Non-pigmented ciliary epithelial cell (primary cell): Measurements from ENCODE around the gene ATMIN.
A peak's percentile ranks its signal among the peaks of the same experiment; 100 is the strongest.

Source experiments
- DNase-seq: peaks from one replicate; pipeline ENCODE4 v3.0.0-alpha.2; 2010; ENCODE audit warnings: low read depth

Gene ATMIN, protein sequence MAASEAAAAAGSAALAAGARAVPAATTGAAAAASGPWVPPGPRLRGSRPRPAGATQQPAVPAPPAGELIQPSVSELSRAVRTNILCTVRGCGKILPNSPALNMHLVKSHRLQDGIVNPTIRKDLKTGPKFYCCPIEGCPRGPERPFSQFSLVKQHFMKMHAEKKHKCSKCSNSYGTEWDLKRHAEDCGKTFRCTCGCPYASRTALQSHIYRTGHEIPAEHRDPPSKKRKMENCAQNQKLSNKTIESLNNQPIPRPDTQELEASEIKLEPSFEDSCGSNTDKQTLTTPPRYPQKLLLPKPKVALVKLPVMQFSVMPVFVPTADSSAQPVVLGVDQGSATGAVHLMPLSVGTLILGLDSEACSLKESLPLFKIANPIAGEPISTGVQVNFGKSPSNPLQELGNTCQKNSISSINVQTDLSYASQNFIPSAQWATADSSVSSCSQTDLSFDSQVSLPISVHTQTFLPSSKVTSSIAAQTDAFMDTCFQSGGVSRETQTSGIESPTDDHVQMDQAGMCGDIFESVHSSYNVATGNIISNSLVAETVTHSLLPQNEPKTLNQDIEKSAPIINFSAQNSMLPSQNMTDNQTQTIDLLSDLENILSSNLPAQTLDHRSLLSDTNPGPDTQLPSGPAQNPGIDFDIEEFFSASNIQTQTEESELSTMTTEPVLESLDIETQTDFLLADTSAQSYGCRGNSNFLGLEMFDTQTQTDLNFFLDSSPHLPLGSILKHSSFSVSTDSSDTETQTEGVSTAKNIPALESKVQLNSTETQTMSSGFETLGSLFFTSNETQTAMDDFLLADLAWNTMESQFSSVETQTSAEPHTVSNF

GRCh38 chr16:81035398-81035974 is at the start of gene ATMIN:
ATMIN (plus strand) TSS chr16:81035842; CDS start chr16:81035871, 29 bp downstream.
- peak; percentile 19 for DNase-seq

GRCh38 chr16:80986557-80986956 is 49.1 kb upstream of the ATMIN start:
- DNase-seq = no peak

DNA sequence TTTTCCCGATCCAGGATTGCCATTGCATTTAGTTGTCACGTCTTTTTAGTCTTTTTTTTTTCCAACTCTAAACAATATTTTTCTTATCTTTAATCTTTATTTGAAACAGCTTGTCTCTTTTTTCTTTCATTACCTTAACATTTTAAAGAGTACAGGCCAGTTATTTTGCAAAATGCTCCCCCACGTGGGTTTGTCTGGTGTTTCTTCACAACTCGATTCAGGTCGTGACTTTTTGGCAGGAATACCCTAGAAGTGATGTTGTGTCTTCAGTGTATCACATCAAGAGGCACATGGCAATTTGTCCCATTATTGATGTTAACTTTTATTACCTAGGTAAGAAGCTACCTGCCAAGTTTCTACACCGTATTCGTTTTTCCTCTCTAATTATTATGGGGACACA is 46.9 kb upstream of the ATMIN start:
- DNase-seq = no peak

DNA sequence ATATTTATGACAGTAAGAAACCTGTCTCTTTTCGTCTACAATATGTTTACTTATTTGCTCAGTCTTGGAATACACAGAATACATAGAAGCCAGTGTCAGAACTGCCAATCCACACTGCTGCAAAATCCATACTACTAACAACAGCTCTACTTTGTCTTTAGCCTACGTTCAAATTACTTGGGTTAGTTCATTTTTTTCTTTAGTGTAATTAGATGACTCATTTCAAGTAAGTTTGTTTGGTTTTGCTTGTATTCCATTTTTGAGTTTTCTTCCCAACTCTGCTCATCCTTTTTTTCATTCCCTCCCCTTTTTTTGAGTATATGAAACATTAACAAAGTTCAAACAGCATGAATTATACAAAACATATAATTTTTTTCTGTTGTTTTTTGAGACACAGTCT is 45.8 kb upstream of the ATMIN start:
- DNase-seq = no peak

DNA sequence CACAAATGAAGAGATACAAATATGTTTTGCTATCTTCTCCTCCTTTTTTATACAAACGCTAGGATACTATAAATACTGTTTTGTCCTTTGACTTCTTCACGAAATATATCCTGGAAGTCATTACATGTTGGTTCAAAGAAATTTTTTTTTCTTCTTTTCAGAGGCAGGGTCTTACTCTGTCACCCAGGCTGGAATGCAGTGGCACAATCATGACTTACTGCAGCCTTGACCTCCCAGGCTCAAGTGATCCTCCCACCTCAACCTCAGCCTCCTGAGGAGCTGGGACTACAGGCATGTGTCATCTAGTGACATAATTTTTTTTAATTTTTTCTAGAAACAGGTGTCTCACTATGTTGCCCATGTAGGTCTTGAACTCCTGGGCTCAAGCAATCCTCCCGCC is 45.1 kb upstream of the ATMIN start:
- no peak for DNase-seq

- DNase-seq = no peak
Measured at GRCh38 chr16:80990978-80991377, 44.7 kb upstream of the ATMIN start.

GRCh38 chr16:80991792-80992430 is 43.7 kb upstream of the ATMIN start:
- DNase-seq = no peak

DNA sequence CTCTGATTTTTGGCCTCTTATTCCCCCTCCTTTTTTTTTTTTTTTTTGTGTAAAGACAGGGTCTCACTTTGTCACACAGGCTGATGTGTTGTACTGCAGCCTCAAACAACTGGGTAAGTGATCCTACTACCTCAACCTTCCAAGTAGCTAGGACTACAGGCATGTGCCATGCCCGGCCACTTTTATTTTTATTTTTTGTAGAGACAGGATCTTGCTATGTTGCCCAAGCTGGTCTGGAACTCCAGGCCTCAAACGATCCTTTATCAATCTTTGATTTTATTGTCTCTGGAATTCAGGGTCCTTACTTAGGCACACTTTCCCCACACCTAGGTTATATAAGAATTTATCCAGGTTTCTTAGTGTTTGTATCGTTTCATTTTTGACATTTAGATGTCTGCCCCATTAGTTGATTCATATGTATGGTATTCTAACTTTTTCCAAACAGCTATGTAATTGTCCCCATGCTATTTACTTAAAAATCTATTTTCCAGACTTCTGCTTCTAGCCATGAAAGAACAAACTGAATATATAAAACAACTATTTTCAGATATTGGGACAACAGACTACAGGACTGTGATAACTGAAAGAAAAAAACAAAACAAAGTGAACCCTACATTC is 42.9 kb upstream of the ATMIN start:
- no peak for DNase-seq

DNA sequence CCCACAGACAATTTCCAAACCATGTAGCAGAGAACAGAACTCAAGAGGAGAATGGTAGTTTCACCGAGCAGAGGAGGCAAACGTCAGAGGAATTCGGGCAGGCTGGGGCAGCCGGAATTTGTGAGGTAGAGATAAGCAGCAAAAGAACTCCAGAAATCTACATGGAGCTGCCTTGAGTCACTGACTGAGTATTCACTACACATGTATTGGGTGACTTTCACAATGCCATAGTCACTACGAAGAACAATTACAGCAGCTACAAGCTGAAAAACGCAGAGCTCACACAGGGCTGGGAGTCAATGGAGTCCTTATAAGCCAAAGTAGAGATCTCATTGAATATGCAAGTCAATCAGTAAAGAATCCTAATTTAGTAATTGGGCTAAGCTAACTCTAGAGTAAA is 42.3 kb upstream of the ATMIN start:
- DNase-seq = peak; percentile 88

DNA sequence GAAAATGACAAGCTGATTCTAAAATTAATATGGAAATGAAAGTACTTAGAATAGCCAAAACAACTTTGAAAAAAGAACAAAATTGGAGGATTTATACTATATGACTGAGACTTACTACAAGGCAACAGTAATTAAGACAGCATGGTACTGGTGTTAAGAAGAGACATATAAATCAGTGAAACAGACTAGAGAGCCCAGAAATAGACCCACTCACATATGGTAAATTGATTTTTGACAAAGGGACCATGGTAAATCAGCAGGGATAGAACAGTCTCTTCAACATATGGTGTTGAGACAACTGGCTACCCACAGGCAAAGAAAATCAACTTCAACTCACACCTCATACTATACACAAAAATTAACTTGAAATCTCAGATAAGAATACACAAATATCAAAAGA is 41.8 kb upstream of the ATMIN start:
- no peak for DNase-seq

GRCh38 chr16:80994451-80994850 is 41.2 kb upstream of the ATMIN start:
- DNase-seq = no peak

GRCh38 chr16:80996688-80997138 is 38.9 kb upstream of the ATMIN start:
- no peak for DNase-seq

DNA sequence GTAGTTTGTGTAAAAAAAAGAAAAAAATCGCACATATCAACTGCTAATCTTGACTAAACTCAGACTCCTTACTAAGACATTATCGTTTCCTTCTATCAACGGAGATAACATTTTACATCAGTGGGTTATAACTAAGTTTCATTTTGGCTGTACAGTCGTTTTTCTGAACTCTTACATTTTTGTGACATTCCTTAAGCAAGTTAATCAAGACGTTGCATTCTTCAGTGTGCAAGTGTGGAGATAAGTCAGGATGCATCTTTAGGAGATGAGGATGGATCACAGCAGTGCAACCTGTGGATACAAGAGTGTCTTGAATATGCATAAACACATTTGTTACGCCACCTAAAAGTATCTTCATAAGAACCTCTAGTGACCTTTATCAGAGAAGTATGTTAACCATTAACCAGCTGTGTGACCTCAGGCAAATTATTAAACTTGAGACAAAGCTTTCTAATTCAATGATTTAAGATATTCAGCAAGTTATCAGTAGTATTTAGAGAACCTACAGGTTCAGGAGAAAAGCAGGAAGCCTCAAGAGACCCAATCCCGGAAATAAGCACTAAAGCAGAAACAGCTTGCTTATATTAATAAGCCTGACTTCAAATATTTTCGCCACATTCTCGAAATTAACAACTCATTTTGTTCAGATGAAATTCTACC is 38.4 kb upstream of the ATMIN start:
- DNase-seq = no peak

- no peak for DNase-seq
Measured at GRCh38 chr16:80997964-80998620, 37.5 kb upstream of the ATMIN start.

GRCh38 chr16:81000873-81001272 is 34.8 kb upstream of the ATMIN start:
- no peak for DNase-seq

- no peak for DNase-seq
Measured at GRCh38 chr16:81001330-81001729, 34.3 kb upstream of the ATMIN start.

DNA sequence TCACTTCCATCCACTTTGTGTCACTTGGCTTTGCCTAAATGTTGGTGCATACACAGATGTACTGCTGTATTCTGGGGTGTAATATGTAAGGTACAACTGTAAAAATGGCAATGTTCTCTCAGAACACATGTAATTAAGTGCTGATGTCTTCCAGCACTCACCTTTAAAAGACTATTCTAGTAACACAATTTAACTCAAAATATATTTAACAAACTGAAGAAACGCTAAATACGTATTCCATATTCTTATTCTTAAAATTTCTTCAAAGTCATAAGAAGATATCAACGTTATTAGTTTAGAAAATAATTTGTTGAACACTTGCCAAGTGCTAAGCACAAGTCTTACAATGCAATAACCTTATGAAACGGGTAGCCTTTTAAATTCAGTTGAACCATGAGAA is 32.6 kb upstream of the ATMIN start:
- no peak for DNase-seq

GRCh38 chr16:81003610-81004460 is 31.8 kb upstream of the ATMIN start:
- DNase-seq = no peak

DNA sequence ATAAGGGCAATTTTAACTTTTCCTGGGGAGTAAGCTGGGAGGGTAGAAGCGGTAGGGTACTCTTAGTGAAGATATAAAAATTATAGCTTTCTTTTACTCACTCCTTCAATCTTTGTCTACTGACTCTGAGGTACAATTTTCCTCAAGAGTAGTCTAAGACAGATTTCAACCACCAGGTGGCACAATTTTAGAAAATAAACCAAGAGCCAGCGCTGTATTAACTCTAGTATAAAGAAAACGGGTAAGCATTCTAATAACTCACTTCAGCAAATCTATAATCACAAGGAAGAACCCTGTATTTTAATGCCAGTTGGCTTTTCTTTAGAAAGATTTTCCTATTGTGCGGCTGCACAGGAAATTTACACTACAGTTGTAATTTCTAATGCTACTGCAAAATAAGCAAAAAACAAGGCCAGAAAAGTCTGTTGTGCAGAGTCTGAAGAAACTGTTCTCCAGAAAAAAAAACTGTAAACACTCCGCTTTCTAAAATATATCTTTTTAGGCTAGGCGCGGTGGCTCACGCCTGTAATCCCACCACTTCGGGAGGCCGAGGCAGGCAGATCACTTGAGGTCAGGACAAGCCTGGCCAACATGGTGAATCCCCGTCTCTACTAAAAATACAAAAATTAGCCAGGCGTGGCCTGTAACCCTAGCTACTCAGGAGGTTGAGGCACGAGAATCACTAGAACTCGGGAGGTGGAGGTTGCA is 30.8 kb upstream of the ATMIN start:
- no peak for DNase-seq
